Measurements from ENCODE around the gene LHFPL2.

Gene LHFPL2

DNA sequence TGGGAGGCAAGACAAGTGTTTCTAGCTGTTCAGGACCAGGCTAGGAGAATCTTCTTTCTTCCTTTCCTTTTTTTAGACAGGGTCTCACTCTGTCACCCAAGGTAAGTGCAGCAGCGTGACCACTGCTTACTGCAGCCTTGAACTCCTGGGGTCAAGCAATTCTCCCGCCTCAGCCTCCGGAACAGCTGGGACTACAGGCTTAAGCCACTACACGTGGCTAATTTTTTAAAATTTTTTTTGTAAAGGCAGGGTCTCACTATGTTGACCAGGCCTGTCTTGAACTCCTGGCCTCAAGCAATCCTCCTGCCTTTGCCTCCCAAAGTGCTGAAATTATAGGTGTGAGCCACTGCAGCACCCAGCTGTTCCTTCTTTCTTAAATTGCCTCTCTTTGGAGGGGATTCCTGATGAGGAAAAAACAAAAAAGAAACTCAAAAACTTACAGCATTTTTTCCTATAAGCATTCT is 53.1 kb downstream of the LHFPL2 start:
- H3K4me1 ChIP-seq (ENCODE audit: control insufficient read depth, insufficient read depth, low read length, poor library complexity, severe bottlenecking), result peaks cover 51% of the 10 kb centered on the region
- no peak overlapping the region for H3K4me3 ChIP-seq (ENCODE audit: extremely low read depth, insufficient read depth, low read length, poor library complexity, severe bottlenecking)
- H3K27ac ChIP-seq (ENCODE audit: low read depth, low read length, severe bottlenecking), result peak overlapping the region; percentile 61
- no peaks in the 10 kb centered on the region for H3K36me3 ChIP-seq (ENCODE audit: control insufficient read depth, insufficient read depth, low read length)
- H3K9me3 ChIP-seq (ENCODE audit: control insufficient read depth, low read length), result no peaks in the 10 kb centered on the region
- WGBS, 2 experiments (ENCODE audit: insufficient coverage in 2 of 2), result 81 to 84% methylated on average over 4 of the region's 4 CpGs

GRCh38 chr5:78594610-78595457 is 53.7 kb downstream of the LHFPL2 start:
- Histone ChIP-seq H3K9me3 (ENCODE audit: control insufficient read depth, low read length) (no peaks in the 10 kb centered on the region), H3K36me3 (ENCODE audit: control insufficient read depth, insufficient read depth, low read length) (peaks cover 3% of the 10 kb centered on the region), H3K4me1 (ENCODE audit: control insufficient read depth, insufficient read depth, low read length, poor library complexity, severe bottlenecking) (peaks cover 53% of the 10 kb centered on the region), H3K27ac (ENCODE audit: low read depth, low read length, severe bottlenecking) (peak overlapping the region; percentile 61), H3K4me3 (ENCODE audit: extremely low read depth, insufficient read depth, low read length, poor library complexity, severe bottlenecking) (no peak overlapping the region)
- 84 to 88% methylated on average over 7 of the region's 7 CpGs for WGBS, 2 experiments (ENCODE audit: insufficient coverage in 2 of 2)

- peaks cover 52% of the 10 kb centered on the region for H3K4me1 ChIP-seq (ENCODE audit: control insufficient read depth, insufficient read depth, low read length, poor library complexity, severe bottlenecking)
- H3K4me3 ChIP-seq (ENCODE audit: extremely low read depth, insufficient read depth, low read length, poor library complexity, severe bottlenecking), result no peak overlapping the region
- H3K36me3 ChIP-seq (ENCODE audit: control insufficient read depth, insufficient read depth, low read length), result peaks cover 11% of the 10 kb centered on the region
- H3K9me3 ChIP-seq (ENCODE audit: control insufficient read depth, low read length), result no peaks in the 10 kb centered on the region
- H3K27ac ChIP-seq (ENCODE audit: low read depth, low read length, severe bottlenecking), result no peak overlapping the region
- WGBS, 2 experiments (ENCODE audit: insufficient coverage in 2 of 2), result 80 to 100% methylated on average over 1 of the region's 3 CpGs
Measured at GRCh38 chr5:78594021-78594420, 54.6 kb downstream of the LHFPL2 start.

- Histone ChIP-seq H3K9me3 (ENCODE audit: control insufficient read depth, low read length) (no peaks in the 10 kb centered on the region), H3K36me3 (ENCODE audit: control insufficient read depth, insufficient read depth, low read length) (peaks cover 17% of the 10 kb centered on the region), H3K4me1 (ENCODE audit: control insufficient read depth, insufficient read depth, low read length, poor library complexity, severe bottlenecking) (peaks cover 50% of the 10 kb centered on the region), H3K4me3 (ENCODE audit: extremely low read depth, insufficient read depth, low read length, poor library complexity, severe bottlenecking) (no peak overlapping the region), H3K27ac (ENCODE audit: low read depth, low read length, severe bottlenecking) (no peak overlapping the region)
- WGBS, 2 experiments (ENCODE audit: insufficient coverage in 2 of 2), result 100% methylated on average over 1 of the region's 2 CpGs; no CpG with 5 or more reads in 1 of the 2 experiments
Measured at GRCh38 chr5:78593465-78593864, 55.1 kb downstream of the LHFPL2 start.

DNA sequence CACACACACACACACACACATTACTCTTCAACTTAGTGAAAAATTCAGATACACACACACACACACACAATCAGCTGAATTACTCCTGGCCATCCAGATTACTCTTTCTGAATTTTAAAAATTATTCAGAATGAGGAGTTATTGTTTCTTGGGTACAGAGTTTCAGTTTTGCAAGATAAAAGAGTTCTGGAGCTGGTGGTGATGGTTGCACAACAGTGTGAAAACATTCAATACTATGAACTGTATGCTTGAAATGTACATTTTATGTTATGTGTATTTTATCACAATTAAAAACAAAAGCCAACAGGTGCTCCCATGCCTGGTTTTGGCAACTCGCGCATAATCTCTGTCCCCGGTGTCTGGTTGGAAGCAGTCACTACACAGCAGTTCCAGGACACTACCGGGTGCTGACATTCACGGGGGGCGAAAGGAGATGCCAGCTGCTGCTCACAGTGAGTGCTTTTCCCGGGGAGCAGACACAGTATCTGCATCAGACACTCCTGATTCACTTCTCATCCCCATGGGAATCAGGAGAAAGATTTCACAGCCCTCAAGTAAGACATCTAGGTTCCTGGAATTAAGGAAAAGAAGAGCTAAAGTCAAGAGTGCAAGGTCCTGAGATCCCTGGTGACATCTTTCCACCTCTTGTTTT is 55.7 kb downstream of the LHFPL2 start:
- H3K4me1 ChIP-seq (ENCODE audit: control insufficient read depth, insufficient read depth, low read length, poor library complexity, severe bottlenecking), result peaks cover 48% of the 10 kb centered on the region
- H3K4me3 ChIP-seq (ENCODE audit: extremely low read depth, insufficient read depth, low read length, poor library complexity, severe bottlenecking), result no peak overlapping the region
- WGBS, 2 experiments (ENCODE audit: insufficient coverage in 2 of 2), result 88 to 92% methylated on average over 7 of the region's 7 CpGs
- H3K9me3 ChIP-seq (ENCODE audit: control insufficient read depth, low read length), result no peaks in the 10 kb centered on the region
- H3K36me3 ChIP-seq (ENCODE audit: control insufficient read depth, insufficient read depth, low read length), result peaks cover 17% of the 10 kb centered on the region
- H3K27ac ChIP-seq (ENCODE audit: low read depth, low read length, severe bottlenecking), result no peak overlapping the region

DNA sequence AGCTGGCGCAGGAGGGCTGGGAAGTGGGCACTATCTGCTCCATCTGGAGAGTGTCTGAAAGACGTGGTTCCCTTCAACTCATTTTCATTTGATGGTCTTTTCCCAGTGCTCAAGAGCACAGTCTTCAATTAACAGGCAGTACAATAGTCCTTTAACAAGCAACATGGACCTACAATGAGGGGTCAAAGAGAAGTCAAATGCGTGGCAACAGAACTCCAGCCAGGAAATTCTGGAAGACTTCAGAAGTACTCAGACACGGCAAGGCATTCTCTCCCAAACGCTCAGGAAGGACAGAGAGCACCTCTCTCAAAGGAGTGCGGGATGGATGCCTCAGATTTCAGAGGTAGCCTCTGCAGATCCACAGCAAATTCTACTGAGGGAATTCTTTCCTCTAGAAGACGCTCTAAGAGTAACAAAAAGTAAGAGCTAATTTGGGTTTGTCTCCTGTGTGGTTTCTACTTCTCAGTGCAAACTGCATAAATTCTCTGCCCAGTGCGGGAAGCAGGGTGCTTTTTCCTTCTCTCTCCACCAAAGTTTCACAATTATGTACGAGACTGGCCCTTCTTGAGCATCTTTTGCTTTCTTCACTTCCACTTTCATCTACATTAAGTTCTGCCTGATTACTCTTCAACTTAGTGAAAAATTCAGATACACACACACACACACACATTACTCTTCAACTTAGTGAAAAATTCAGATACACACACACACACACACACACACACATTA is 56.4 kb downstream of the LHFPL2 start:
- H3K27ac ChIP-seq (ENCODE audit: low read depth, low read length, severe bottlenecking), result peak overlapping the region; percentile 91
- no peaks in the 10 kb centered on the region for H3K9me3 ChIP-seq (ENCODE audit: control insufficient read depth, low read length)
- peaks cover 41% of the 10 kb centered on the region for H3K4me1 ChIP-seq (ENCODE audit: control insufficient read depth, insufficient read depth, low read length, poor library complexity, severe bottlenecking)
- no peak overlapping the region for H3K4me3 ChIP-seq (ENCODE audit: extremely low read depth, insufficient read depth, low read length, poor library complexity, severe bottlenecking)
- peaks cover 17% of the 10 kb centered on the region for H3K36me3 ChIP-seq (ENCODE audit: control insufficient read depth, insufficient read depth, low read length)
- WGBS, 2 experiments (ENCODE audit: insufficient coverage in 2 of 2), result 79 to 88% methylated on average over 7 to 9 of the region's 9 CpGs

- no peak overlapping the region for H3K4me3 ChIP-seq (ENCODE audit: extremely low read depth, insufficient read depth, low read length, poor library complexity, severe bottlenecking)
- H3K4me1 ChIP-seq (ENCODE audit: control insufficient read depth, insufficient read depth, low read length, poor library complexity, severe bottlenecking), result peaks cover 37% of the 10 kb centered on the region
- H3K27ac ChIP-seq (ENCODE audit: low read depth, low read length, severe bottlenecking), result peak overlapping the region; percentile 91
- H3K36me3 ChIP-seq (ENCODE audit: control insufficient read depth, insufficient read depth, low read length), result peaks cover 21% of the 10 kb centered on the region
- WGBS, 2 experiments (ENCODE audit: insufficient coverage in 2 of 2), result 88 to 91% methylated on average over 1 to 4 of the region's 6 CpGs
- H3K9me3 ChIP-seq (ENCODE audit: control insufficient read depth, low read length), result peaks cover 4% of the 10 kb centered on the region
Measured at GRCh38 chr5:78591138-78591612, 57.4 kb downstream of the LHFPL2 start.

GRCh38 chr5:78589923-78590322 is 58.6 kb downstream of the LHFPL2 start:
- H3K27ac ChIP-seq (ENCODE audit: low read depth, low read length, severe bottlenecking), result no peak overlapping the region
- H3K36me3 ChIP-seq (ENCODE audit: control insufficient read depth, insufficient read depth, low read length), result peaks cover 28% of the 10 kb centered on the region
- WGBS, 2 experiments (ENCODE audit: insufficient coverage in 2 of 2), result 100% methylated on average over 1 of the region's 5 CpGs; no CpG with 5 or more reads in 1 of the 2 experiments
- H3K9me3 ChIP-seq (ENCODE audit: control insufficient read depth, low read length), result peaks cover 12% of the 10 kb centered on the region
- peaks cover 31% of the 10 kb centered on the region for H3K4me1 ChIP-seq (ENCODE audit: control insufficient read depth, insufficient read depth, low read length, poor library complexity, severe bottlenecking)
- no peak overlapping the region for H3K4me3 ChIP-seq (ENCODE audit: extremely low read depth, insufficient read depth, low read length, poor library complexity, severe bottlenecking)

DNA sequence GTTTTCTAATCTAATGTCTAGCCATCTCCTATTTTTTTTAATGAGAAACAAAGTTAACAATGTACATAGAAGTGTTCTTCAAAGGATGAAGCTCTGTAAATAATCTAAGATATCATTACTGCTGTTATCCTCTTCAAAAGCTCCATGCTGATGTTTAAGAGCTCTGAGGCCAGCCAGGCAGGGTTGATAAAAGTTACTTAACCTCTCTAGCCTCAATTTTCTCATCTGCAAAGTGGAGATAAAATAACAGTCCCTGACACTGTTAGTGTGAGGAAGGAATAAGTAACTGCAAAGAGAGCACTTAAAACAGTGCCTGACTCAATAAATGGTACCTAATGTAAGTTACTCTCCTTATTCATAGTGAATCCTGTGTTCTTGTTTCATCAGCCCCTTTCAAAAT is 60.1 kb downstream of the LHFPL2 start:
- peaks cover 12% of the 10 kb centered on the region for H3K9me3 ChIP-seq (ENCODE audit: control insufficient read depth, low read length)
- H3K27ac ChIP-seq (ENCODE audit: low read depth, low read length, severe bottlenecking), result no peak overlapping the region
- H3K36me3 ChIP-seq (ENCODE audit: control insufficient read depth, insufficient read depth, low read length), result peaks cover 28% of the 10 kb centered on the region
- peaks cover 20% of the 10 kb centered on the region for H3K4me1 ChIP-seq (ENCODE audit: control insufficient read depth, insufficient read depth, low read length, poor library complexity, severe bottlenecking)
- no peak overlapping the region for H3K4me3 ChIP-seq (ENCODE audit: extremely low read depth, insufficient read depth, low read length, poor library complexity, severe bottlenecking)

- Histone ChIP-seq H3K27ac (ENCODE audit: low read depth, low read length, severe bottlenecking) (no peak overlapping the region), H3K4me1 (ENCODE audit: control insufficient read depth, insufficient read depth, low read length, poor library complexity, severe bottlenecking) (peaks cover 20% of the 10 kb centered on the region), H3K36me3 (ENCODE audit: control insufficient read depth, insufficient read depth, low read length) (peaks cover 28% of the 10 kb centered on the region), H3K4me3 (ENCODE audit: extremely low read depth, insufficient read depth, low read length, poor library complexity, severe bottlenecking) (no peak overlapping the region), H3K9me3 (ENCODE audit: control insufficient read depth, low read length) (peaks cover 12% of the 10 kb centered on the region)
- WGBS, 2 experiments (ENCODE audit: insufficient coverage in 2 of 2), result 93 to 96% methylated on average over 2 to 3 of the region's 3 CpGs
Measured at GRCh38 chr5:78587775-78588291, 60.7 kb downstream of the LHFPL2 start.

All from mesodermal cell (in vitro differentiated cells).